Lower lobe of right lung (tissue), 2 donors: Measurements from ENCODE around the gene SGMS1. TPM values are rescaled to one million over a fixed set of nuclear protein-coding genes. Genes with fewer than 3 reads are reported as not detected.

ENCODE experiments used
- ATAC-seq, 2 donors: fragments of 200-7000 bp; cut with Tn5 transposase; one replicate each; pipeline ENCODE4 v1.9.1; 2020 to 2022; ENCODE audit warnings: mild to moderate bottlenecking in 2 of 2, moderate library complexity in 2 of 2
- DNase-seq: peaks from one replicate; pipeline ENCODE4 v3.0.0-alpha.2; 2020
- H3K27ac ChIP-seq: fragments of 200-600 bp; one replicate; pipeline ENCODE4 v1.8.0; 2022
- H3K27me3 ChIP-seq: fragments of 200-600 bp; one replicate; pipeline ENCODE4 v1.8.0; 2022; ENCODE audit warnings: low read depth
- H3K36me3 ChIP-seq: fragments of 200-600 bp; one replicate; pipeline ENCODE4 v1.8.0; 2022; ENCODE audit warnings: mild to moderate bottlenecking
- H3K4me1 ChIP-seq: fragments of 200-600 bp; one replicate; pipeline ENCODE4 v1.8.0; 2022
- H3K4me3 ChIP-seq: fragments of 200-600 bp; one replicate; pipeline ENCODE4 v1.8.0; 2022; ENCODE audit warnings: mild to moderate bottlenecking
- H3K9me3 ChIP-seq: fragments of 200-600 bp; one replicate; pipeline ENCODE4 v1.8.0; 2022
- CTCF ChIP-seq: fragments of 200-600 bp; IDR thresholded peaks from one replicate; pipeline ENCODE4 v1.8.0; 2022; ENCODE audit warnings: antibody characterized with exemption, mild to moderate bottlenecking
- intact Hi-C: fragments of 100-400 bp; cut with DNase I; formaldehyde crosslinking; loops from one replicate; pipeline ENCODE4 v1.11.0; 2022
- total RNA-seq: library from RNA; stranded (reverse); fragmentation: NEBNext Ultra II Directional; extraction: Animal tissue kit (Norgen Biotek cat#: 25700); gene quantifications from one replicate; pipeline ENCODE4 v1.2.1, GENCODE V29; 2021
- donor health status: DM: no; HTN: yes; CAD: no; lungs with severe emphysema.

SGMS1 gene
- total RNA-seq, 1 donor from 2014 or later: 72.3 TPM

GRCh38 chr10:50567384-50567783, 56.4 kb downstream of the SGMS1 start:
- intact Hi-C loops: no loop called here
- DNase-seq (no peak), ATAC-seq (peak in 1 of 2 donors; percentile 68)
- no peaks in the 10 kb centered on the region for H3K36me3 ChIP-seq
- no peak for TF ChIP-seq CTCF
- H3K9me3 ChIP-seq: no peaks in the 10 kb centered on the region
- H3K4me3 ChIP-seq: no peak overlapping the region
- H3K27ac ChIP-seq: no peak overlapping the region
- H3K27me3 ChIP-seq: no peaks in the 10 kb centered on the region
- no peaks in the 10 kb centered on the region for H3K4me1 ChIP-seq

- Histone ChIP-seq H3K36me3 (no peaks in the 10 kb centered on the region), H3K9me3 (no peaks in the 10 kb centered on the region), H3K4me1 (peaks cover 10% of the 10 kb centered on the region), H3K27me3 (no peaks in the 10 kb centered on the region), H3K4me3 (no peak overlapping the region), H3K27ac (no peak overlapping the region)
- ATAC-seq (no peak), DNase-seq (no peak)
- TF ChIP-seq CTCF: no peak
- intact Hi-C loops: no loop called here
Observed at GRCh38 chr10:50566150-50566549, 57.6 kb downstream of the SGMS1 start.

- no peak for DNase-seq
- no peak for ATAC-seq
- H3K9me3 ChIP-seq: no peaks in the 10 kb centered on the region
- TF ChIP-seq CTCF: no peak
- intact Hi-C loops: no loop called here
- no peak overlapping the region for H3K4me3 ChIP-seq
- H3K27ac ChIP-seq: no peak overlapping the region
- H3K4me1 ChIP-seq: peaks cover 16% of the 10 kb centered on the region
- no peaks in the 10 kb centered on the region for H3K27me3 ChIP-seq
- no peaks in the 10 kb centered on the region for H3K36me3 ChIP-seq
Observed at GRCh38 chr10:50565301-50566083, 58.3 kb downstream of the SGMS1 start.

GRCh38 chr10:50563906-50564305, 59.9 kb downstream of the SGMS1 start:
- H3K36me3 ChIP-seq: no peaks in the 10 kb centered on the region
- no peak overlapping the region for H3K4me3 ChIP-seq
- no peaks in the 10 kb centered on the region for H3K27me3 ChIP-seq
- intact Hi-C loops: no loop called here
- no peak for TF ChIP-seq CTCF
- no peaks in the 10 kb centered on the region for H3K9me3 ChIP-seq
- H3K27ac ChIP-seq: no peak overlapping the region
- DNase-seq (no peak), ATAC-seq (no peak)
- peaks cover 16% of the 10 kb centered on the region for H3K4me1 ChIP-seq

GRCh38 chr10:50561816-50562215, 61.9 kb downstream of the SGMS1 start:
- H3K27ac ChIP-seq: no peak overlapping the region
- no peaks in the 10 kb centered on the region for H3K27me3 ChIP-seq
- no peaks in the 10 kb centered on the region for H3K9me3 ChIP-seq
- DNase-seq: no peak
- H3K36me3 ChIP-seq: no peaks in the 10 kb centered on the region
- ATAC-seq: peak; percentile 61 to 75
- intact Hi-C loops: no loop called here
- H3K4me1 ChIP-seq: peaks cover 22% of the 10 kb centered on the region
- peak; percentile 61 for TF ChIP-seq CTCF
- H3K4me3 ChIP-seq: no peak overlapping the region
